Thymus (tissue), 11 donors: ENCODE measurements around the gene KCTD8. TPM values are rescaled to one million over a fixed set of nuclear protein-coding genes. Genes with fewer than 3 reads are reported as not detected.

Source experiments
- DNase-seq, 9 donors: peaks; one replicate each; pipeline ENCODE4 v3.0.0-alpha.2; 2013; ENCODE audit warnings: low spot score in 9 of 9, low read depth in 6 of 9, missing footprints in 1 of 9
- H3K27ac ChIP-seq, 2 donors: one replicate each; pipeline ENCODE4 v1.5.1; 2013; ENCODE audit warnings: control low read depth in 1 of 2, low read depth in 1 of 2, low read length in 1 of 2, mild to moderate bottlenecking in 1 of 2, moderate library complexity in 1 of 2
- H3K27me3 ChIP-seq, 2 donors: one replicate each; pipeline ENCODE4 v1.5.1; 2013; ENCODE audit warnings: low read length in 1 of 2; ENCODE audit not compliant: control insufficient read depth in 2 of 2, insufficient read depth in 1 of 2
- H3K36me3 ChIP-seq, 2 donors: one replicate each; pipeline ENCODE4 v1.5.1; 2013; ENCODE audit warnings: low read length in 1 of 2, mild to moderate bottlenecking in 1 of 2, moderate library complexity in 1 of 2; ENCODE audit not compliant: control insufficient read depth in 2 of 2, insufficient read depth in 2 of 2
- H3K4me1 ChIP-seq, 2 donors: one replicate each; pipeline ENCODE4 v1.5.1; 2013; ENCODE audit warnings: low read length in 2 of 2; ENCODE audit not compliant: control insufficient read depth in 2 of 2, insufficient read depth in 2 of 2
- H3K4me3 ChIP-seq, 2 donors: one replicate each; pipeline ENCODE4 v1.5.1; 2013; ENCODE audit warnings: low read length in 2 of 2, control low read depth in 1 of 2, mild to moderate bottlenecking in 1 of 2
- H3K9me3 ChIP-seq, 2 donors: one replicate each; pipeline ENCODE4 v1.5.1; 2013; ENCODE audit warnings: low read length in 1 of 2, mild to moderate bottlenecking in 1 of 2; ENCODE audit not compliant: control insufficient read depth in 2 of 2, insufficient read depth in 1 of 2
- WGBS: extraction: QIAGEN DNeasy Blood & Tissue Kit; methylation state at CpG from one replicate; pipeline ENCODE4 v1.1.7; 2013; 5-methylcytosine and 5-hydroxymethylcytosine counted together
- polyA plus RNA-seq: library from polyadenylated mRNA; stranded (reverse); fragments of 200-250 nt; gene quantifications from one replicate; pipeline ENCODE4 v1.2.3, GENCODE V29; 2013
- total RNA-seq: library from RNA; stranded (reverse); fragments of 120-200 nt; gene quantifications from one replicate; pipeline ENCODE4 v1.2.4, GENCODE V29; 2013
- donor health status: healthy.

Gene KCTD8
- total and polyA plus RNA-seq, 2 donors = 0.05 TPM; not detected in 1

- Histone ChIP-seq H3K4me1 (peaks cover 0 to 2% of the 10 kb centered on the region in 2 donors), H3K36me3 (no peaks in the 10 kb centered on the region), H3K27ac (no peak overlapping the region), H3K27me3 (peaks cover 38 to 45% of the 10 kb centered on the region in 2 donors), H3K9me3 (no peaks in the 10 kb centered on the region), H3K4me3 (no peak overlapping the region)
- no peak for DNase-seq
- 9% methylated on average over 4 of the region's 4 CpGs for WGBS
Measured at GRCh38 chr4:44446191-44446590, 2.4 kb downstream of the KCTD8 start.

GRCh38 chr4:44438687-44439086 is 9.9 kb downstream of the KCTD8 start:
- H3K4me3 ChIP-seq = no peak overlapping the region
- H3K36me3 ChIP-seq = no peaks in the 10 kb centered on the region
- H3K27ac ChIP-seq = no peak overlapping the region
- no peaks in the 10 kb centered on the region for H3K27me3 ChIP-seq
- H3K4me1 ChIP-seq = no peaks in the 10 kb centered on the region
- H3K9me3 ChIP-seq = no peaks in the 10 kb centered on the region
- no peak for DNase-seq

- Histone ChIP-seq H3K4me3 (no peak overlapping the region), H3K36me3 (no peaks in the 10 kb centered on the region), H3K27ac (no peak overlapping the region), H3K9me3 (no peaks in the 10 kb centered on the region), H3K27me3 (no peaks in the 10 kb centered on the region), H3K4me1 (no peaks in the 10 kb centered on the region)
- no peak for DNase-seq
- 89% methylated on average over 2 of the region's 2 CpGs for WGBS
Measured at GRCh38 chr4:44434247-44434646, 14.4 kb downstream of the KCTD8 start.

GRCh38 chr4:44425614-44426208 is 22.9 kb downstream of the KCTD8 start:
- no peaks in the 10 kb centered on the region for H3K9me3 ChIP-seq
- H3K36me3 ChIP-seq = no peaks in the 10 kb centered on the region
- DNase-seq = no peak
- 36% methylated on average over 2 of the region's 2 CpGs for WGBS
- H3K27ac ChIP-seq = no peak overlapping the region
- H3K4me3 ChIP-seq = no peak overlapping the region
- no peaks in the 10 kb centered on the region for H3K27me3 ChIP-seq
- no peaks in the 10 kb centered on the region for H3K4me1 ChIP-seq

GRCh38 chr4:44422912-44423311 is 25.7 kb downstream of the KCTD8 start:
- no peak for DNase-seq
- H3K27me3 ChIP-seq = no peaks in the 10 kb centered on the region
- H3K27ac ChIP-seq = no peak overlapping the region
- 79% methylated on average over 1 of the region's 1 CpG for WGBS
- H3K4me1 ChIP-seq = no peaks in the 10 kb centered on the region
- H3K4me3 ChIP-seq = no peak overlapping the region
- H3K36me3 ChIP-seq = no peaks in the 10 kb centered on the region
- no peaks in the 10 kb centered on the region for H3K9me3 ChIP-seq

GRCh38 chr4:44421330-44422065 is 27.1 kb downstream of the KCTD8 start:
- WGBS = 93% methylated on average over 2 of the region's 2 CpGs
- Histone ChIP-seq H3K27ac (no peak overlapping the region), H3K36me3 (no peaks in the 10 kb centered on the region), H3K4me1 (no peaks in the 10 kb centered on the region), H3K4me3 (no peak overlapping the region), H3K27me3 (no peaks in the 10 kb centered on the region), H3K9me3 (no peaks in the 10 kb centered on the region)
- no peak for DNase-seq

GRCh38 chr4:44415251-44415650 is 33.4 kb downstream of the KCTD8 start:
- H3K9me3 ChIP-seq = no peaks in the 10 kb centered on the region
- no peak overlapping the region for H3K4me3 ChIP-seq
- no peak for DNase-seq
- no peak overlapping the region for H3K27ac ChIP-seq
- H3K4me1 ChIP-seq = no peaks in the 10 kb centered on the region
- H3K27me3 ChIP-seq = no peaks in the 10 kb centered on the region
- 100% methylated on average over 1 of the region's 1 CpG for WGBS
- no peaks in the 10 kb centered on the region for H3K36me3 ChIP-seq

GRCh38 chr4:44368413-44369167 is 80.0 kb downstream of the KCTD8 start:
- no peaks in the 10 kb centered on the region for H3K27me3 ChIP-seq
- no peak overlapping the region for H3K4me3 ChIP-seq
- H3K4me1 ChIP-seq = no peaks in the 10 kb centered on the region
- no peak for DNase-seq
- no peaks in the 10 kb centered on the region for H3K9me3 ChIP-seq
- H3K27ac ChIP-seq = no peak overlapping the region
- WGBS = 91% methylated on average over 3 of the region's 3 CpGs
- no peaks in the 10 kb centered on the region for H3K36me3 ChIP-seq

- no peaks in the 10 kb centered on the region for H3K27me3 ChIP-seq
- 95% methylated on average over 3 of the region's 3 CpGs for WGBS
- DNase-seq = no peak
- H3K27ac ChIP-seq = no peak overlapping the region
- H3K4me3 ChIP-seq = no peak overlapping the region
- H3K4me1 ChIP-seq = no peaks in the 10 kb centered on the region
- no peaks in the 10 kb centered on the region for H3K9me3 ChIP-seq
- no peaks in the 10 kb centered on the region for H3K36me3 ChIP-seq
Measured at GRCh38 chr4:44354172-44354571, 94.4 kb downstream of the KCTD8 start.
